ENCODE results near the gene SULT4A1.

Gene SULT4A1

DNA sequence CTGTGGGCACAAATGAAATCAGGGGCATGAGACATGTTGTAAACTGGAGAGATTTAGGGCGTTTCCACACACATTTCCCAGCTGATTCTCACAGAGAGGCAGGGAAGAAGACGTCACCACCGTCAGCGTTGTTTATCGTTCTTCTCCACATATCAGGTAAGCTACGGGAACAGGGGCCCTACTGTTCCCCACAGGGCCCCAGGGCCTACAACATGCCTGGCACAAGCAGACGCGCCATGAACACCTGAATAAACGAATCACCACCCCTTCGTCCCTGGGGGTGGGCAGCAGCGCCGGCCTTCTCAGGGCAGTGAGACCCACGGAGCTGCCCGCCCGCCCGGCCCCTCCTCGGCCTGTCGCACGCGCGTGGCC lies 50.5 kb downstream of the SULT4A1 start:
- ATAC-seq, result peak; percentile 62
- no peak for TF ChIP-seq ZC3H10 (CRISPR knock-in tag; IDR thresholded peaks at IDR 0.05)

DNA sequence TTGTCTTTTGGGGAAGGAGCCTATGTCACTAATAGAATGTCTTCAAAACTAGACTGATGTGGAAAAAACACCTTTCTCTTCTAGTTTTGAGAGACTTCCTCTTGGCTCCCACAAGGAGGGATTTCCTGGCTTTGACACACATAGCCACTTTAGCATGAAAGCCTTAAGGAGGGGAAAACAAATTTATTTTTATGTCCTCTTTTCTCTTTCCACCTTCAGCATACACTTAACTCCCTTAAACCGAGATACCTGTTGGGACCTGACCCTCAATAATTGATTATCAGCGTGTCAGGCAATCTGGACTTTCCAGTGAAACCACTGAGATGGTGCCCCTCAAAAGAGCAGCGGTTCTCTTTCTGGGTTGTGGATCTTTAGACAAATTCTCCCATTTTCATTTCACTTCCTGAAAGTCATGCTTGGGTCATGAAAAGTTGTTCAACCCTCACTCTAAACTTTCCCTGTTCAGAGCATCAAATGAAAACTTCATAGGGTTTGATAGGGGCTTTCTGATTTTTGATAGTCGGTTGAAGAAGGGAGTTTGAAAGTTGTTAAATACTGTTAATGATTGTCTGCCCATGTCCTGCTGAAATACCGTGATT lies 59.3 kb downstream of the SULT4A1 start:
- TF ChIP-seq ZC3H10 (CRISPR knock-in tag; IDR thresholded peaks at IDR 0.05), result no peak
- TF ChIP-seq TOX (CRISPR knock-in tag; IDR thresholded peaks at IDR 0.05; ENCODE audit: borderline replicate concordance), result no peak
- no peak for TF ChIP-seq SNAI2 (CRISPR knock-in tag; IDR thresholded peaks at IDR 0.05)
- no peak for TF ChIP-seq RARB (CRISPR knock-in tag; IDR thresholded peaks at IDR 0.05)
- TF ChIP-seq CSDC2 (CRISPR knock-in tag; IDR thresholded peaks at IDR 0.05), result no peak
- TF ChIP-seq, protein P1, sequence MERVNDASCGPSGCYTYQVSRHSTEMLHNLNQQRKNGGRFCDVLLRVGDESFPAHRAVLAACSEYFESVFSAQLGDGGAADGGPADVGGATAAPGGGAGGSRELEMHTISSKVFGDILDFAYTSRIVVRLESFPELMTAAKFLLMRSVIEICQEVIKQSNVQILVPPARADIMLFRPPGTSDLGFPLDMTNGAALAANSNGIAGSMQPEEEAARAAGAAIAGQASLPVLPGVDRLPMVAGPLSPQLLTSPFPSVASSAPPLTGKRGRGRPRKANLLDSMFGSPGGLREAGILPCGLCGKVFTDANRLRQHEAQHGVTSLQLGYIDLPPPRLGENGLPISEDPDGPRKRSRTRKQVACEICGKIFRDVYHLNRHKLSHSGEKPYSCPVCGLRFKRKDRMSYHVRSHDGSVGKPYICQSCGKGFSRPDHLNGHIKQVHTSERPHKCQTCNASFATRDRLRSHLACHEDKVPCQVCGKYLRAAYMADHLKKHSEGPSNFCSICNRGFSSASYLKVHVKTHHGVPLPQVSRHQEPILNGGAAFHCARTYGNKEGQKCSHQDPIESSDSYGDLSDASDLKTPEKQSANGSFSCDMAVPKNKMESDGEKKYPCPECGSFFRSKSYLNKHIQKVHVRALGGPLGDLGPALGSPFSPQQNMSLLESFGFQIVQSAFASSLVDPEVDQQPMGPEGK (CRISPR knock-in tag; IDR thresholded peaks at IDR 0.05; ENCODE audit: borderline replicate concordance), result no peak
- TF ChIP-seq, protein P2, sequence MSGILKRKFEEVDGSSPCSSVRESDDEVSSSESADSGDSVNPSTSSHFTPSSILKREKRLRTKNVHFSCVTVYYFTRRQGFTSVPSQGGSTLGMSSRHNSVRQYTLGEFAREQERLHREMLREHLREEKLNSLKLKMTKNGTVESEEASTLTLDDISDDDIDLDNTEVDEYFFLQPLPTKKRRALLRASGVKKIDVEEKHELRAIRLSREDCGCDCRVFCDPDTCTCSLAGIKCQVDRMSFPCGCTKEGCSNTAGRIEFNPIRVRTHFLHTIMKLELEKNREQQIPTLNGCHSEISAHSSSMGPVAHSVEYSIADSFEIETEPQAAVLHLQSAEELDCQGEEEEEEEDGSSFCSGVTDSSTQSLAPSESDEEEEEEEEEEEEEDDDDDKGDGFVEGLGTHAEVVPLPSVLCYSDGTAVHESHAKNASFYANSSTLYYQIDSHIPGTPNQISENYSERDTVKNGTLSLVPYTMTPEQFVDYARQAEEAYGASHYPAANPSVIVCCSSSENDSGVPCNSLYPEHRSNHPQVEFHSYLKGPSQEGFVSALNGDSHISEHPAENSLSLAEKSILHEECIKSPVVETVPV (CRISPR knock-in tag; IDR thresholded peaks at IDR 0.05), result no peak
- TF ChIP-seq ZFP3 (CRISPR knock-in tag; IDR thresholded peaks at IDR 0.05), result no peak
- TF ChIP-seq, protein P3, sequence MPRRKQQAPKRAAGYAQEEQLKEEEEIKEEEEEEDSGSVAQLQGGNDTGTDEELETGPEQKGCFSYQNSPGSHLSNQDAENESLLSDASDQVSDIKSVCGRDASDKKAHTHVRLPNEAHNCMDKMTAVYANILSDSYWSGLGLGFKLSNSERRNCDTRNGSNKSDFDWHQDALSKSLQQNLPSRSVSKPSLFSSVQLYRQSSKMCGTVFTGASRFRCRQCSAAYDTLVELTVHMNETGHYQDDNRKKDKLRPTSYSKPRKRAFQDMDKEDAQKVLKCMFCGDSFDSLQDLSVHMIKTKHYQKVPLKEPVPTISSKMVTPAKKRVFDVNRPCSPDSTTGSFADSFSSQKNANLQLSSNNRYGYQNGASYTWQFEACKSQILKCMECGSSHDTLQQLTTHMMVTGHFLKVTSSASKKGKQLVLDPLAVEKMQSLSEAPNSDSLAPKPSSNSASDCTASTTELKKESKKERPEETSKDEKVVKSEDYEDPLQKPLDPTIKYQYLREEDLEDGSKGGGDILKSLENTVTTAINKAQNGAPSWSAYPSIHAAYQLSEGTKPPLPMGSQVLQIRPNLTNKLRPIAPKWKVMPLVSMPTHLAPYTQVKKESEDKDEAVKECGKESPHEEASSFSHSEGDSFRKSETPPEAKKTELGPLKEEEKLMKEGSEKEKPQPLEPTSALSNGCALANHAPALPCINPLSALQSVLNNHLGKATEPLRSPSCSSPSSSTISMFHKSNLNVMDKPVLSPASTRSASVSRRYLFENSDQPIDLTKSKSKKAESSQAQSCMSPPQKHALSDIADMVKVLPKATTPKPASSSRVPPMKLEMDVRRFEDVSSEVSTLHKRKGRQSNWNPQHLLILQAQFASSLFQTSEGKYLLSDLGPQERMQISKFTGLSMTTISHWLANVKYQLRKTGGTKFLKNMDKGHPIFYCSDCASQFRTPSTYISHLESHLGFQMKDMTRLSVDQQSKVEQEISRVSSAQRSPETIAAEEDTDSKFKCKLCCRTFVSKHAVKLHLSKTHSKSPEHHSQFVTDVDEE (CRISPR knock-in tag; IDR thresholded peaks at IDR 0.05), result no peak
- no peak for TF ChIP-seq ZNF8 (CRISPR knock-in tag; IDR thresholded peaks at IDR 0.05)
- no peak for TF ChIP-seq ZNF70 (CRISPR knock-in tag; IDR thresholded peaks at IDR 0.05)
- TF ChIP-seq ISL1 (CRISPR knock-in tag; IDR thresholded peaks at IDR 0.05), result no peak
- no peak for TF ChIP-seq ESRRG (CRISPR knock-in tag; IDR thresholded peaks at IDR 0.05)
- TF ChIP-seq PPARA (CRISPR knock-in tag; IDR thresholded peaks at IDR 0.05; ENCODE audit: borderline replicate concordance), result no peak
- ATAC-seq, result no peak

DNA sequence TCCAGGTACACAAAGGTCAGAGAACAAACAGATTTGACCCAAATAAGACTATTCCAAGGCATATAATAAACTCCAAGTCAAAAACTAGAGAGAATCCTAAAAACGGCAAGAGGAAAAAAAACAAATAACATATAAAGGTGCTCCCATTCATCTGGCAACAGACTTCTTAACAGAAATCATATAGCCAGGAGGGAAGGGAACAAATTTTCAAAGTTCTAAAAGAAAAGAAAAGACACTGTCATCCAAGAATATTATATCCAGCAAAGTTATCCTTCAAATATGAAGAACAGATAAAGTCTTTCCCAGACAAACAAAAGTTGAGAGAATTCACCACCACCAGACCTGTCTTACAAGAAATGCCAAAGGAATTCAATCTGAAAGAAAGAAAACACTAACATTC lies 61.3 kb downstream of the SULT4A1 start:
- TF ChIP-seq, protein P4, sequence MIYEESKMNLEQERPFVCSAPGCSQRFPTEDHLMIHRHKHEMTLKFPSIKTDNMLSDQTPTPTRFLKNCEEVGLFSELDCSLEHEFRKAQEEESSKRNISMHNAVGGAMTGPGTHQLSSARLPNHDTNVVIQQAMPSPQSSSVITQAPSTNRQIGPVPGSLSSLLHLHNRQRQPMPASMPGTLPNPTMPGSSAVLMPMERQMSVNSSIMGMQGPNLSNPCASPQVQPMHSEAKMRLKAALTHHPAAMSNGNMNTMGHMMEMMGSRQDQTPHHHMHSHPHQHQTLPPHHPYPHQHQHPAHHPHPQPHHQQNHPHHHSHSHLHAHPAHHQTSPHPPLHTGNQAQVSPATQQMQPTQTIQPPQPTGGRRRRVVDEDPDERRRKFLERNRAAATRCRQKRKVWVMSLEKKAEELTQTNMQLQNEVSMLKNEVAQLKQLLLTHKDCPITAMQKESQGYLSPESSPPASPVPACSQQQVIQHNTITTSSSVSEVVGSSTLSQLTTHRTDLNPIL (CRISPR knock-in tag; IDR thresholded peaks at IDR 0.05; ENCODE audit: low read depth), result no peak
- TF ChIP-seq ARNTL (CRISPR knock-in tag; IDR thresholded peaks at IDR 0.05; ENCODE audit: borderline replicate concordance, low read depth) (no peak), GLIS3 (CRISPR knock-in tag; IDR thresholded peaks at IDR 0.05) (no peak), RARB (CRISPR knock-in tag; IDR thresholded peaks at IDR 0.05) (no peak), ZFP30 (CRISPR knock-in tag; IDR thresholded peaks at IDR 0.05) (no peak), BACH2 (CRISPR knock-in tag; IDR thresholded peaks at IDR 0.05; ENCODE audit: borderline replicate concordance) (no peak), ZNF565 (CRISPR knock-in tag; conservative IDR thresholded peaks at IDR 0.05; ENCODE audit: low read depth) (no peak), OSR1 (CRISPR knock-in tag; IDR thresholded peaks at IDR 0.05) (no peak), ZNF8 (CRISPR knock-in tag; IDR thresholded peaks at IDR 0.05) (no peak), TOX (CRISPR knock-in tag; IDR thresholded peaks at IDR 0.05; ENCODE audit: borderline replicate concordance) (no peak), ISL1 (CRISPR knock-in tag; IDR thresholded peaks at IDR 0.05) (no peak), ESRRG (CRISPR knock-in tag; IDR thresholded peaks at IDR 0.05) (no peak), ZFP3 (CRISPR knock-in tag; IDR thresholded peaks at IDR 0.05) (no peak), CSDC2 (CRISPR knock-in tag; IDR thresholded peaks at IDR 0.05) (no peak)
- TF ChIP-seq, protein P3 (CRISPR knock-in tag; IDR thresholded peaks at IDR 0.05), result no peak
- TF ChIP-seq, protein P2 (CRISPR knock-in tag; IDR thresholded peaks at IDR 0.05), result no peak
- no peak for ATAC-seq
